ENCODE measurements around the gene FXYD1.

FXYD1 gene

DNA sequence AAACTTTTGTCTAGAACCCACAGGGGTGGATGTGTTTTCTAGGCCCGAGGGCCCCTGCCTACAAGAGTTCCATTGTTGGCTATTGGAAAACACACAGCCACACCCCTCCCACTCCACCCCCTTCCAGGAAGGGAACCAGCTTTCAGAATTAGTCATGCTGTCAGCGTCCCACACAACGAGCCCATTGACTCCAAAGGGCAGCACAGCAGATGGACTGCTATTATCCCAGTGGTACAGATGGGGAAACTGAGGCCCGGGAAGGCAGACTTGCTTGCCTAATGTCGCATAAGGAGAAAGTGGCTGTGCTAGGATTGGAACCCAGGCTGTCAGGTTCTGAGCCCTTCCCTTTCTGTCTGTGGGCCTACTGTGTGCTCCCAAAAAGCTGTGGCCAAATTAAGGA lies 31.1 kb upstream of the FXYD1 start:
- DNase-seq (ENCODE audit: low read depth), result no peak

DNA sequence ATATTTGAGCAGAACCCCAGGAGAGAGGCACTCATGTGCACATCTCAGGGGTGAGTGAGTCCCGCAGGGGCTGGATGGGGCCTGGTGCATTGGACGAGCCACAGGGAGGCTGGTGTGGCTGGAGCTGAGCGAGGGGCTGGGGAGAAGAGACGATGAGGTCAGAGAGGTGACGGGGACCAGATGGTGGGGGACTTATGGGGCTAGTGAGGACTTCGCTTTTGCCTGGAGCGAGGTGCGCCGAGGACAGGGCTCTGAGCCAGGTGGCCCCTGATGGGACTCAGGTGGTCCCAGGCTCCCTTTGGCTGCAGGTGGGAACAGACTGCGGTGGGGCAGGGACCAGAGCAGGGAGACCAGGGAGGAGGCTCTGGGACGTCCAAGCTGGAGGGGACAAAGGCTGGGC lies 29.9 kb upstream of the FXYD1 start:
- no peak for DNase-seq (ENCODE audit: low read depth)

DNA sequence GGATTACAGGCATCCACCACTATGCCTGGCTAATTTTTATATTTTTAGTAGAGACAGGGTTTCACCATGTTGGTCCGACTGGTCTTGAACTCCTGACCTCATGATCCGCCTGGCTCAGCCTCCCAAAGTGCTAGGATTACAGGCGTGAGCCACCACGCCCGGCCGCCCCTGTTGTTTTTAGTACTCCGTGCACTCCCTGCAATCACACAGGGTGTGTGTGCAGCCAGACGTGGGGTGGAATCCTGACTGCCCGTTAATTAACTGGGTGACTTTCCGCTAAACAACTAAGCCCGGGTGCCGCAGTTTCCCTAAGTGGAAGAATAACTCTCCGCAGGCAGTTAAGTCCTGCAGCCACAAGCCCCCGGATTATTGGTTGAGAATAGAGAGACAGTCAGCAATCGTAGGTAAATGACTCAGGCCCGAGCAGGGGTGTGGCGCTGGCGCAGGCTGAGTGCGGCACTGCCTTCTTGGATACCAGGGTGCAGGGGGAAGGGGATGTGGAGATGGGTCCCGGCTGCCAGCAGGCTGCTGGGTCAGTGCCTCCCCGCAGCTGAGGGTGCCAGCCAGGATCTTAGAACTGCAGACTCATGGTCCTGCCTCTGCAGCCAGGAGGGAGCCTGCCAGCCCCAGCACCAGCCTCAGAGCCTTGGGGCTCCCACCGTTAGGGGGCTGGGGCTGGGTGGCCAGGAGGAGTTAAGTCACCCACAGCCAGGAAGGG lies 29.1 kb upstream of the FXYD1 start:
- no peak for DNase-seq (ENCODE audit: low read depth)

DNA sequence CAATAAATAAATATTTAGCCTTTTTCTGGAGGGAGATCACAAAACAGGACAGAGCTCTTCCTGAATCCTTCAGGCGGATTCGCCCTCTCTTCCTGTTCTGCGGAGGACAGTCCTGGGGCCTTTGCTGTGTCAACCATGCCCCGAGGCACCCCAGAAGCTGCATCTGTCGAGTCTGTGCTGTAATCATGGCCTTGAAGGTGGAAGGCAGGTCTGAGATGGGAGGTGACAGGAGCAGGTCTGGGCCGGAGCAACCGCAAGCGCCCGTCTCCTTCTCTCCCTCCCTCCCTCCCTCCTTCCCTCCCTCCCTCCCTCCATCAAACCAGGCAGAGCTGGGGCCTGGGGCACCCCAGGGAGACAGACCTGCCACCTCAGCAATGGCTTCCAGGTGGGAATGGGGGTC lies 27.6 kb upstream of the FXYD1 start:
- DNase-seq (ENCODE audit: low read depth), result no peak

DNA sequence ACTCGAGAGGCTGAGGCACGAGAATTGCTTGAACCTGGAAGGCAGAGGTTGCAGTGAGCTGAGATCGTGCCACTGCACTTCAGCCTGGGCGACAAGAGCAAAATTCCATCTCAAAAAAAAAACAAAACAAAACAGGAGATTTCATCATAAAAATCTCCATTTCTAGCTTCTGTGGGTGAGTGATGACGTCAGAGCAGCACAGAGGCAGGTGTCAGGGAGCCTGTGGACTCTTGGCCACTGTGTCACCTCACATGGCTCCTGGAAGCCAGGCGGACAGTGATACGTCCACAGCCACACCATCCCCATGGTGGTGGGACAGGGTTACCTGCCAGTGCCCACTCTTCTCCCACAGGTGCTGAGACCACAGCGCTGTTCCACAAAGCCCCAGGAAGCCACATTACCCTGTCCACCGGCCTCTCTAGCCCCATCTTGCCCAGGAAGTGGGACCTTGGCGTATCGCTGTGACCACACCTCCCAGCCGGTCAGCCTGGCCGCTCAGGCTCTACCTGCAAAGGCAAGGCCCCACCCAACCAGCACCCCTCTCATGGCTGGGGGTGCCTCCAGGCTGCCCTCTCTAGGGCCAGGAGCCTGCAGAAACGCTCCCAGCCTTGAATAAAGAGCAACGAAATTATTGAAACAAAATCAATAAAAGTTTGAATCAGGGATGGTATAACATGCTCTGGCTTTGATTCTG lies 25.5 kb upstream of the FXYD1 start:
- no peak for DNase-seq (ENCODE audit: low read depth)

DNA sequence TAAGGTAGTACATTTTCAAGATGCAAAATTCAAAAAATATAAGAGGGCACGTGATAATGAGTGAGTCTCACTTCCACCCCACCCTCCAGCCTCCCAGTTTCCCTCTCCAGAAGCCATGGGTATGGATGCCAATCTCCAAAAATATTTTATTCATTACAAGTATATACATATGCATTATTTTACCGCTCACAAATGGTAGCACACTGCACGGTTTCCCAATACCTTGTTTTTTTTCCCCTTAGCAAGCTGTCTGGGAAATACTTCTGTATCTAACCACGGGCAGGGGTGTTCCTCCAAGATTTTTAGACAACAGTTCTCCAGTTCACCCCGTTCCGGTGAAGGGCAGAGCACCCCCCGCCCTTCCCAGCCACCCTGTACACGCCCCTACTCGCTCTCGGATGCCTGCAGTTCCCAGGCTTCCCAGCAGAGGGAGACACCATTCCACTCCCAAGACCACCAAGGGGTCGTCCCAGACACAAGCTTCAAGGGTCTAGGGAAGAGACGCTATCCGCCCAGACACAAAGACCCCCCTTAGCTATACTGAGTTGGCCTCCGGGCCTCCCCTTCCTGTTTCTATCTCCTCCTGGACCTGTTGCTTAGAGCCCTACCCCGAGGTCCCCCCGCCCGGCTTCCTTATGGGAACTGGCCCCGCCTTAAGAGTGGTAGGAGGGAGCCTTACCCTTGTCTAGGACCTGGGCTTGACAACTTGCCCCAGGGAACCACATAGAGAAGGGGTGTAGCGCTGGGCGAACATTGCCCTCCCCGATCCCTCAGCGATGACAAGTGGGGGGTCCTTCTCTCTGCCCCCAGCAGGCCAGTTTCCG lies 24.1 kb upstream of the FXYD1 start:
- DNase-seq (ENCODE audit: low read depth), result peak; percentile 55

DNA sequence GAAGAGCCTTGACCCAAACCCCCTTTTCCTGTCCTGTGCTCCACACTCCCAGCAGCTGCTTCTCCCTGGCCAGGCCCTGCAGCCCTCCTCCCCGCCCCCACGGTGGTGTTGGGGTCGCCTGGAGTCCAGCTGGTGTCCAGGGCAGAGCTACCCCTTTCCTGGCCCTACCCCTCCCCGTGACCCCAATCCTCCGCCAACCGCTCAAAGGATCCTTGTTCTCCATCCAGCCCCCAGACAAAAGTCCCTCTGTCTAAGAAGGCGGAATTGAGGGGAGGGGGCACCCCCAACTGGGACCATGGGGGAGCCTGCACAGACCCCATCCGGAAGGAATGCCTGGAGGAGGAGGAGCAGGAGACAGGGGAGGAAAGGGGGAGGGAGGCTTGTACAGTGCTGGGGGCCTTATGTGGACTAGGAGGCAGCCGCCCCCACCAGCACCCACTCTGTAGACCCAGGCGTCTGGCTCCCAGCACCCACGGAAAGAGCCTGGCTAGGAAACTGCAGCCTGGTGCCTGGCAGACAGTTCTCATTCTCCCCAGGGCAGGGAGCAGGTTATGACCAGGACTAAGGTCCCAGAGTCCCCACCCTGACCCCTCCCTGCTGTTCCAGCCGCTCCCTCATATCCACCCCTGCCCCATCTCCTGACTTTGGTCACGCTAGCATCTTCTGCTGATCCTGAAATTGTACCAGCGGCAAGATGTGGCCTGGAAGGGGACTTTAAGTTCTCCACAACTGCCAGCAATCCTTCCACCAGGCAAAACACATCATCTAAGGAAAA lies 23.3 kb upstream of the FXYD1 start, which contains the start of gene FXYD3:
FXYD3 (plus strand) TSS at position 647 of the 775 bp plus-strand sequence. CDS start 3,554 bp downstream, outside the sequence.
- DNase-seq (ENCODE audit: low read depth), result no peak

DNA sequence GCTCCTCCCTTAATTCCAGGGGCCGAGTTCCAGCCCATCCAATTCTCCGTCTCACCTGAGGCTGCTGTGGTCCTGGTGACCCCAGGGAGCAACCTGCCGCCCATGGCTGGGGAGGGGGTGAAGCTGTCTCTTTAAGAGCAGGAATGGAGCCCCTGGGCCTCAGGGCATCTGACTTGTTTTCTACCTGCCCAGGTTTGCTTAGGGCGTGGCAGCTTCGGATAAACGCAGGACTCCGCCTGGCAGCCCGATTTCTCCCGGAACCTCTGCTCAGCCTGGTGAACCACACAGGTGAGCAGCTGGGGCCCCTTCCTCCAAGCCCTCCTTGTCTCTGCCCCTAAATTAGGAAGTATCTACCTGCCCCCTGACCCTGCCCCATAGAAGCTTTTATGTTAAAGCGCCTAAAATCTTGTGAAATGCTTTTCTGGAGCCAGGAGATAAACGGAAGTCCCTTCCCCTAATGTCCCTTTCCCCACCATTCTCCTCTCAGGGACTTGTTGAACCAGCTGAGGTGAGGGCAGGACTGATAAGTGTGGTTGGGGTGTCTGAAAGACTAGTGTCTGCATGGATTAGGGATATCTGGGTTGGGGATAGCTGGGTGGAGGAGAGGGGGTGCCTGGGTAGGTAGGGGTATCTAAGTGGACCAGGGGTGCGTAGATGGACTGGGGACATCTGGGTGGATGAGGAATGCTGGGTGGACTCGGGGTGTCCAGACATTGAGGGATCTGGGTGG lies 22.4 kb upstream of the FXYD1 start:
- no peak for DNase-seq (ENCODE audit: low read depth)

DNA sequence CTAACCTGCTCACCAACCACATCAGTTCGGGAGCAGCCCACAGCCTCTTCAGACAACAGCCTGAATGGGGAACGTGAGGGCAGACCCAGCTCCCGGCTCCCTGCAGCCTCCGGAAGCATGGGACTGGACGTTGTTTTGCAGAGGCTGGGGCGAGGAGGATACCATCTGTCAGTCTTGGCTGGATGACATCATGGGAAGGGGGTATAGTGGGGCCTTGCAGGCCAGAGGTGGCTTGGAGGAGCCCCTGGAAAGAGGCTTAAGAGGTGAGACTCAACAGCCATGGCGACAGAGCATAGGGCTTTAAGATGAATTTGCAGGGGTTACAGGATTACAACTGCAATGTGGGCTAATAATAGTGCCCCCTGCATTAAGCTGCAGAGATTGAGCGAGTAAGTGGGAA lies 21.5 kb upstream of the FXYD1 start:
- no peak for DNase-seq (ENCODE audit: low read depth)

DNA sequence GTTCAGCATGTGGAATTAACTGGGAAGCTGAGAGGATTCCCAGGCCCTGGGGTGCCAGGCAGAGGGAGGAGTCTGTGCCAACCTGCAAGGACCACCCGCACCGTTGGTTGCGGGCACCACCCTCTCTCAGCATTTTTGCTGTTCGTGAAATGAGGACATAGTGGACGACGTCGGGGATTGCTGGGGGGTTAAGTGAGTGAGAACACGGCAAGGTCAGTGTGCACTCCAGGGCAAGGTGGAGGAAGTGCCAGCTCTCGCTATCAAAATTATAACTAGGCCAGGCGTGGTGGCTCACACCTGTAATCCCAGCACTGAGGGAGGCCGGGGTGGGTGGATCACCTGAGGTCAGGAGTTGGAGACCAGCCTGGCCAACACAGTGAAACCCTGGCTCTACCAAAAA lies 20.8 kb upstream of the FXYD1 start:
- no peak for DNase-seq (ENCODE audit: low read depth)

DNA sequence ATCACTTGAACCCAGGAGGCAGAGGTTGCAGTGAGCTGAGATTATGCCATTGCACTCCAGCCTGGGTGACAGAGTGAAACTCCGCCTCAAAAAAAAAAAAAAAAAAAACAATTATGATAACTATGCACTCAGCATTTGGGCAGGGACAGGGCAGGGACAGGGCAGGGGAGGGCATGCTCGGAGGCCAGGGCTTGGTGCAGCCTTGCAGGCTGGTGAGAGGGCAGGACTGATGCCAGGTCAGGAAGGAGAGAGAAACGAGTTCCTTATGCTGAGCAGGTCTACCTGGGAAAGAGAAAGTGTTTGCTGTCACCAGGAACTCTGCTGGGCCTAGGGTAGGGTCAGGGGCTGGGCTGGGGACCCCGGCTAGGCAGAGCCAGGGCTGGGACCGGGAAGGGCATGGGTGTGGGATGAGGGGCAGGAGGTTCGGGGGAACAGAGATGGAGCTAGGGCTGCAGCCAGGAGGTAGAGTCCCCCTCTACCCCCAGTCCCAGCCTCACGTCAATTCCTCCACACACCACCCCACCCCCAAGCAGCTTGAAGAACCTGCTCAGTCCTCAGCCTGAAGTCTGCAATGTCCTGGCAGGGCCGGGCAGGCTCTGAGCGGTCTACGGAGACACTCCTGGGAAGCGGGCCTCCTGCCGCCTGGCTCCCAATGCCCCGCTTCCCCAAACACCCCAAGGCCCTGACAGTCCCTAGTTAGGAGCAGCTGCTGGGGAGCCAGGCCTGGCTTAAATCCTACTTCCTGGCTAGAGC lies 20.2 kb upstream of the FXYD1 start:
- DNase-seq (ENCODE audit: low read depth), result no peak

DNA sequence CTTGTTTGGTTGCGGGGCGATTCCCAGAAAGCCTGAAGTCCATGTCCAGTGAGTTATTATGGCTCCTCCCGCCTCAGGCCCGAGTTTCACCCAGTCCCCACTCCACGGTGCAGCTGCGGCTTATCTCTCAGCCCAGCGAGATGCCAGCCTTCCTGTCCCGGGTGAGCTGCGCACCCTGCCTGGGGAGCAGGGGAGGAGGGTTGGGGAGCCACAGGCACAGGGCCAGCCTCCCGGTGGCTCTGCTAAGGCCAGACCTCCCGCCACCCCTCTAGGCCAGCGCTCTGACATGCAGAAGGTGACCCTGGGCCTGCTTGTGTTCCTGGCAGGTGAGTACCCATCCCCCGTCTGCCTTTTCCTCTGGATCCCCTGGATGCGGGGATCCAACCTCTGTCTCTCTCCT lies 19.5 kb upstream of the FXYD1 start:
- no peak for DNase-seq (ENCODE audit: low read depth)

DNA sequence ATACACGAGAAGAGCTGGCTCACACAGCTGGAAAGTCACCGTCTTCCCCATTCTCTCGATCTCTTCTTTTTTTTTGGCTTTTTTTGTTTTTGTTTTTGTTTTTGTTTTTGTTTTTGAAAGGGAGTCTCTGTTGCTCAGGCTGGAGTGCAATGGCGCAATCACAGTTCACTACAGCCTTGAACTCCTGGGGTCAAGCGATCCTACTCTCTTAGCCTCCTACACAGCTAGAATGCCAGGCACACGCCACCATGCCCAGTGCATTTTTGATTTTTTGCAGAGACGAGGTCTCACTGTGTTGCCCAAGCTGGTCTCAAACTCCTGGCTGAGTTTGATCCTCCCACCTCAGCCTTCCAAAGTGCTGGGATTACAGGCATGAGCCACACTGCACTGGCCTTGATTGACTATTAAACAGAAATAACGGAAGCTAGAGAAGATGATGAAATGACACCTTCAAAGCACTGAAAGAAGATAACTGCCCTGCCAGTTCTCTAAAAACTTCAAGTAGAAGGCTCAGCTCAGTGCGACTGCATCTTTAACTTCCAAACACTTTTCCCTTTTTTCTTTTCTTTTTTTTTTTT lies 19.0 kb upstream of the FXYD1 start:
- DNase-seq (ENCODE audit: low read depth), result no peak

DNA sequence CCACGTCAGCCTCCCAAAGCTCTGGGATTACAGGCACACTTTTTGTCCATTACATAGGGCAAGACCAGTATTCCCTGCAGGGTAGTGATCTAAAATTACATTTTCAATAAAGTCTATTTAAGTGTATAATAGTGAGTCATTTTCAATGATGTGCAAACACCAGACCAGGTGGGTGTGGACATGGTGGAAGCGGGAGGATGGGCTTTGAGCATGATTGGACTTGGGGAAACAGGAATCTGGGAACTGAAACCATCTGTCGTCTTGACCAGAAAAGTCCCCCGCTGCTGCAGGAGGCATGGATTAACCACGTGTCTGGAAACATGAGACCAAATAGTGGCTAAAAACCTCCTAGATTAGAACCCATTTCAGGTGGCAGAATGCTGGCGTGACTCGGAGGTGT lies 18.1 kb upstream of the FXYD1 start:
- DNase-seq (ENCODE audit: low read depth), result no peak

DNA sequence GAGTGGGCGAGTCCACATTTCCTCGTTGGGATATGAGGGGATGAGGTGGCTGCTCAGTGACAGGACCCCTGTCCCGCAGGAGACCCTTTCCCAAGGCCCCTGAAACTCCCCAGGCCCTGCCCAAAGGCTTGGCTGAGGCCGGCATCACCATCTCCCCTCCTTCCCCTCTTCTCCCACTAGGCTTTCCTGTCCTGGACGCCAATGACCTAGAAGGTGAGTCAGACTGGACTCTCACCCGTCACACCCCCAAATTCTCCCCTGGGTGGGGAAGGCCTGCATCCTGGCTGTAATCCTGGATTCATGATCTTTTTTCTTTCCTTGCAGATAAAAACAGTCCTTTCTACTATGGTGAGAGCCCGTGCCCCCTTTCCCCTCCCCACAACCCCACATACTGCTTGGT lies 17.7 kb upstream of the FXYD1 start:
- no peak for DNase-seq (ENCODE audit: low read depth)

DNA sequence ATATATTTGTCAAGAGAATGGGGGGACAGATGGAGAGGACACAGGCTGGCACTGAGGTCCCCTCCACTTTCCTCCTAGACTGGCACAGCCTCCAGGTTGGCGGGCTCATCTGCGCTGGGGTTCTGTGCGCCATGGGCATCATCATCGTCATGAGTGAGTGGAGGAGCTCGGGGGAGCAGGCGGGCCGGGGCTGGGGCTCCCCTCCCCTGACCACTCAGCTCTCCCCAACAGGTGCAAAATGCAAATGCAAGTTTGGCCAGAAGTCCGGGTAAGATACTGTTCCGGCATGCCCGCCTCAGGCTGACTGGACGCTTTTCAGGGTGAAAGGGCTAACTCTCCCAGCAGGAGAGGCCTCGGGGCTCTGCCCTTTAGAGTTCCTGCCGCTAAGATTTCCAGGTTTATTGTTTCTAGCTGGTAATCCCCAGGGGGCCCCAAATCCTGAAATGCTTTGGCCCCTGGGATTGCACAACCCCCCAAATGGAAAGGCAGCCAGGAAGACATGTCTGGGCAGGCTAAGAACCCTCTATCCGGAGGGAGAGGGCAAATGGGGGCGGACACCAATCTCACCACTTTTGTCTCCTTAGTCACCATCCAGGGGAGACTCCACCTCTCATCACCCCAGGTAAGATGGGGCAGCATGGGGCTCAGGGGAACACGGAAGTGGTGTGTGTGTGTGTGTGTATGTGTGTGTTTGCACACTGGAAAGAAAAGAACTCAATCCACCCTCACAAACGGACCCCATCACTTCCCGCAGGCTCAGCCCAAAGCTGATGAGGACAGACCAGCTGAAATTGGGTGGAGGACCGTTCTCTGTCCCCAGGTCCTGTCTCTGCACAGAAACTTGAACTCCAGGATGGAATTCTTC lies 15.7 kb upstream of the FXYD1 start:
- no peak for DNase-seq (ENCODE audit: low read depth)

DNA sequence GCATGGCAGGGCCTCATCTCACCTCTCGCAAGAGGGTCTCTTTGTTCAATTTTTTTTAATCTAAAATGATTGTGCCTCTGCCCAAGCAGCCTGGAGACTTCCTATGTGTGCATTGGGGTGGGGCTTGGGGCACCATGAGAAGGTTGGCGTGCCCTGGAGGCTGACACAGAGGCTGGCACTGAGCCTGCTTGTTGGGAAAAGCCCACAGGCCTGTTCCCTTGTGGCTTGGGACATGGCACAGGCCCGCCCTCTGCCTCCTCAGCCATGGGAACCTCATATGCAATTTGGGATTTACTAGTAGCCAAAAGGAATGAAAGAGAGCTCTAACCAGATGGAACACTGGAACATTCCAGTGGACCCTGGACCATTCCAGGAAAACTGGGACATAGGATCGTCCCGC lies 15.1 kb upstream of the FXYD1 start:
- no peak for DNase-seq (ENCODE audit: low read depth)

DNA sequence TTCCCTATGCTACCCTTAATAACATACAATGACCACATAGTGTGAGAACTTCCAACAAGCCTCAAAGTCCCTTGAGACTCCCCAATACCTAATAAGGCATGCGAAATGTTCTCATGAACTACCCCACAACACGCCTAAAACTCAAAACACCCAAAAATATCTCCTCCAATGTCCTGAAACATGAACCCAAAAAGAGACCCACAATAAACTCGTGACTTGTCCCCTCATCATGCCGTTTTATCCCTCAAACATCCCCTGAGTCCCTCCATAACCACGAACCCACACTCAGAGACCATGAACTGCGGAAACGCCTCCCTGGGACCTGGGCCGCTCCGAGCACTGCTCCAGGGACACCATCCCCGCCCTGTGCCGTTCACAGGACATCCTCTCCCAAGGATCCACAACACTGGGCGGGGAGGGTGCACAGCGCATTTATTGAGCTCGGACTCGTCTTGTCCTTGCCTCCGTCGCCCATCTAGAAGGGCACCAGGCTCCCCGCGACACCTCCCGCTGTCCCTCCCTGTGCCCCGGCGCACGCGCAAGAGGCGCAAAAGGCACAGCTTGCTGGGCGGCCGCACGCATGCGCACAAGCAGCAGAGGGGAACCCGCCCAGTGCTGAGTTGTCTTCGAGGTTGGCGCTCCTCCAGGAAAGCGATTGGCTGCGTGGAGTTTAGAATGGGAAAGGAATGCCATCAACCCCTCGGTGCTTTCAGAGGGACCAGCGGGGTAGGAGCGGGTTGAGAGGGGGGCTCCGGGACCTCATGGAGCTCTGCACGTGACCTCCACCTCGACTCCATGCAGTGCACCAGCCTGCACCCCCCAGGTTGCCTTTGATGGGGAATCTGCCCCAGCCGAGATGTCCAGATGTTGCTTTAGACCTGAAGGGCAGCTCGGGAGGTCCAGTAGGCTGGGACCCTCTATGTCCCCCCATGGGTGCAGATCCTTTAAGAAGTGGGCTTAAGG lies 14.2 kb upstream of the FXYD1 start:
- DNase-seq (ENCODE audit: low read depth), result peak; percentile 71
